Eye (tissue), 1 donor: Measurements from ENCODE around the gene WFDC1.

Experiments used
- DNase-seq: peaks from one replicate; pipeline ENCODE4 v3.0.0-alpha.2; 2015

WFDC1 gene

DNA sequence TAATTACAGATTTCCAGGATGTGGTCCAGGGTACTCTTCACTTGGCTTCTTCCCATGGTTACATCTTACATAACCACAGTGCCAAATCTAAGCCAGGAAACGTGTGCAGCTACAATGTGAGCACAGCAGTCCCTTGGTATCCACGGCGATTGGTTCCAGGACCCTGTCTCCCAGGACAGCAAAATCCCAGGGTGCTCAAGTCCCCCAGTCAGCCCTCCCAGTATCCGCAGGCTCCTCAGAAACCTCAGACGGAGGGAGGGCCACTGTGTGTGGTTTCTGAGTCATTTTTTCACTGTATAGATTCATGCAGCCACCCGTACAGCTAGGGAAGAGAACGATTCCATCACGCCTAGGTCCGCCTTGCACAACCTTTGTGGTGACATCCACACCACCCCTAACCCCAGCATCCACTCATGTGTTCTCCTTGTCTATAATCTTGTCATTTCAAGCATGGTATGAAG is 62.5 kb downstream of the WFDC1 start:
- no peak for DNase-seq

DNA sequence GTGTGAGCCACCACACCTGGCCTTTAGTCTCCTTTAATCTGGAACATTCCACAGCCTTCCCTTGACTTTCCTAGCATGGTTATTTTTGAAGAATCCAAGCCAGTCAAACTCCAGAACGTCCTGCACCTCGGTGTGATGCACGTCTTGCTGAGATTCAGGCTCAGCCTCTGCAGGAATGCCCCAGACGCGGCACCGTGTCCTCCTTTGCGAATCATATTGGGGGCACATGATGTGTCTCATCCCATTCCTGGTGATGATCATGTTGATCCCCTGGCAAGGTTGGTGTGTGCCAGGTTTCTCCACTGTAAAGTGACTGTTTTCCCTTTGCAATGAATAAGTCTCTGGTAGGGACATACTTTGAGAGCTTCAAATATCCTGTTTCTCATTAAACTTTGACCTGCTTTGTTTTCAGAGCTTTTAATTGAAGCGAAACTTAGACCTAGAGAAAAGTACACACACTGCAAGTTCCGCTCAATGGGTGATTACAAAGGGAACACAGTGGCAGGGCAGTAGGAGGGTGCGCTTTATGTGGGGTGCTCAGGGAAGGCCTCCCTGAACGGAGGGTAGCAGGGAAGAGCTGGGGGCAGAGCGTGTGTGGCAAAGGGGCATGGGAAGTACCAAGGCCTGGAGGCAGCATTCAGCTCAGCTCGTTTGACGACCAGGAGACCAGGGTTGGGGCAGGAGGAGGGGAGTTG is 64.1 kb downstream of the WFDC1 start:
- no peak for DNase-seq

DNA sequence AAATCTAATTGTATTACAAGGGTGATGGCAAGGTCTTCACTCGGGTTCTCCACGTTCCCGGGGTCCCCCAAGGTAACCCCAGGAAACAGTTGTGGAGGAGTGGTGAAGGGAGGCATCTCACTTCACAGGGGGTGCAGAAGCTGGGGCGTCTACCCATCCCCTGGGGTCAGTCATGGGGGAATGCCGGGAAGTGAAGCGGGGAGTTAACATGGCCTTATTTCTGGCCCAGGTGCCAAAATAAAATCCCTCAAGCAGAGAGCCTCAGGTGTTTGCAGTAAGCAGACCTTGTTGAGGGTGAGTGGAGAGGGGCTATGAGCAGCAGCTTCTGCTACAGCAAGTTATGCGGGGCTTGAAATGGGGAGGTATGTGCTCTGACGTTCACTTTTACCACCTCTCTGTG is 64.6 kb downstream of the WFDC1 start:
- DNase-seq, result no peak

DNA sequence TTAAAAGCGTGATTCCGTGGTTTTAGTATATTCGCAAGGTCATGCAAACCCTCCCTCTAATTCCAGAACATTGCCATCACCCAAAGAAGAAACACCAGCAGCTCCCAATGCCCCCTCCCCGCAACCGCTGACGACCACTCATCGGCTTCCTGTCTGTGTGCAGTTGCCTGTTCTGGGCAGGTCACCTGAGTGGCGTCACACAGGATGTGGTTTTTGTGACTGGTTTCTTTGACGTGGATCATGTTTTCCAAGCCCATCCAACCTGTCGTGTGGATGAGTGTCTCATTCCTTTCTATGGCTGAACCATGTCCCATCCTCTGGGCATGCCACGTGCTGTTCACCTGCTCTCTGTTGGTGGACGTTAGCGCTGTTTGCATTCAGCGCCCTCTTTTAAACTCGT is 65.5 kb downstream of the WFDC1 start:
- no peak for DNase-seq

DNA sequence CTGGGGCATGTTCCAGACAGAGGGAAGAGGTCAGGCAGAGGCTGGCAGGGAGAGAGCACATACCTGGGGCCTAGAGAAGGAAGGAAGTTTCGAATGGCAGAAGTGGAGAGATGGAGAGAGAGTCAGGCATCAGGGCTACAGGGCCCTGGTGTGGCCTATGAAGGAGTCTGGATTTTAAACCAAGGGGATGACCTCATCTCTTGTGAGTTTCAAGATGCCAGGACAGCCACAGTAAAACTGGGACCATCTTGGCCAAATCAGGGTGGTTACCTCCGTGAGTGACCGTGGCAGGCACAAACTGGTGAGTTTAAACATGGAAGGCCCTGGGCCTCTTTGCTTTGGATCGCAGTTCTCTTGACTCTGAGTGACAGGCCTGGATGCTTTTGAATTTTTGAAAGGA is 66.1 kb downstream of the WFDC1 start:
- no peak for DNase-seq

DNA sequence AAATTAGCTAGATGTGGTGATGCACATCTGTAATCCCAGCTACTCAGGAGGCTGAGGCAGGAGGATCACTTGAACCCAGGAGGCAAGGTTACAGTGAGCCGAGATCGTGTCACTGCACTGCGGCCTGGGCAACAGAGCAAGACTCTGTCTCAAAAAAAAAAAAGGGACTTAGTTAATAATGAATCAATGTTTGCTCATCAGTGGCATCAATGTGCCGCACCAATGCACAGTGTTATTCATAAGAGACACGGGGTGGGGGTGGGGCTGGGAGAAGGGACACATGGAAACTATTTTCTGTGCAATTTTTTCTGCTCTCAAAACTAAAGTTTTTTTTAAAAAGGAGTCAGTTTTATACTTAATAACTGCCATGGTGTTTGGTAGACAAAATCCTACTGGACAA is 66.9 kb downstream of the WFDC1 start:
- no peak for DNase-seq

DNA sequence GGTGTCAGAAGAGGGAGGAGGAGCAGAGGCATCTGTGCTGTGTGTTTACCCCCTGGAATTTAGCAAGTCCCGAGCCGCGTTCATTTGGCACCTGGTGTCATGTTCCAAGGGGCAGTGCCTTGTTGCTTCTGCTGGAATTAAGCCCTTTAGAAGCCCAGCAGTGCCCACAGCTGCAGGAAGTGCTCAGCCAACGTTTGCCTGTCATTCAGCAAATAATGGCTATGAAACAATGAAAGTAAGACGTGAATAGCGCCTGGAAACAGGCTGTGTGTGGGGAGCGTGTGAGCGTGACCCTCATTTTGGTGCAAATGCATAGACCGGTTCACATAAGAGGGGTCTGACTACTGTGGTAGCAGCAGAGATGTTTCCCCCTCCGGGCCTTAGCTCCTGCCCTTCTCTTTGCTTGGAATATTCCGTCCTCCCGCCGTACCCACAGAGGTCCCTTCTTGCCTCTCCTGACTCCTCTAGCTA is 67.8 kb downstream of the WFDC1 start:
- no peak for DNase-seq

DNA sequence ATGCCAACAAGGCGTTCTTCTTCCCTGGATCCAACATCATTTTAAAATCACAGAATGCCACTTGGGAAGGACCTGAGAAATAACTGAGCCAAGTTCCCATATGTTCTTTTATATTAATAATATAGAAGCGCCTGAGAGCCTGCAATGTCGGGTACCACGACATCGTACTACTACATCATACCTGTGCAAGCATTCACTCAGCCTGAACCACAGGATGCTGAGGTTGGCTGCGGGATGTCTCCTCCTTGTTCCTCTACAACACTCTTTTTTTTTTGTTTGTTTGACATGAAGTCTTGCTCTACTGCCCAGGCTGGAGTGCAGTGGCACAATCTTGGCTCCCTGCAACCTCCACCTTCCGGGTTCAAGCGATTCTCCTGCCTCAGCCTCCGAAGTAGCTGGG is 71.5 kb downstream of the WFDC1 start:
- DNase-seq, result no peak

DNA sequence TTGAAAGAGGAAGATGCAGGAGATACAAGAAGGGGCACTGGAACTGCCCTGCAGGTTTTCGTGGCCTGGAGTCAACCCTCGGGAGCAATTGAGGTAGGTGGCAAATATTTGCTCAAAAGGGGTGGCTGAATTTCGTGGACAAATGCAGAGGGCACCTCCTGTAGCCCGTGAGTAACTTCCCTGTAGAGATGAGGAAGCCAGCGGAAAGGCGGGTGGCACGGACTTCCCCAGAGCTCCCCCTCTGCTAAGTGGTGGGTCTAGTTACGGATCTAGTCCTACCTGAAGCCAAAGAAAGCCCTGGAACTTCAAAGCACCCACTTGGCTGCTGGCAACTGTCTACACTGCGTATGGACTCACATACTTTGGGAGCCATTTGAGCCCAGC is 72.6 kb downstream of the WFDC1 start:
- no peak for DNase-seq

DNA sequence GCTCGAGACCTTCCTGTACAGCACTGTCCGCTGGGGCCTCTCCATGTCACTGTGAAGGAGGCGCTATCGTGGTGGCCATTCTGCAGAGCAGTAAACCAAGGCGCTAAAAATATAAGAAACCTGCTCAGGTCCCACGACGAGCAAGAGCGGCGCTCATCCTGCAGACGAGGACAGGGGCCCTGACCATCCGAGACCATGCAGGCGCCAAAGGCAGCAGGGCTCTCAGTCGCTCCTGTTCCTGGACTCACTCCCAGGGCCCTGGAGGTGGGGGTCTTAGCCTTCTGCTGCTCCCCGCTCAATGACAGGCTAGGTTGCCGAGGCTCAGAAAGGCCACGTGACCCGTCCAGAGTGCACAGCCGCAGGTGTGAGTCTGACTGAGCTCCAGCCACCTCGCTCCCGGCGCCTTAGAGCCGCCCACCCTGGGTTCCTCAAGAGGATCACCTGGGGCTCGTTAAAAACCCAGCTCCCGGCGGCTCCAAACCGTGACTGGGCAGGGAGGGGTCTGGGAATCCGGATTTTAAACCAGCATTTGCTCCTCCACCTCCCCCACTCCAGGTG is 73.2 kb downstream of the WFDC1 start:
- no peak for DNase-seq

DNA sequence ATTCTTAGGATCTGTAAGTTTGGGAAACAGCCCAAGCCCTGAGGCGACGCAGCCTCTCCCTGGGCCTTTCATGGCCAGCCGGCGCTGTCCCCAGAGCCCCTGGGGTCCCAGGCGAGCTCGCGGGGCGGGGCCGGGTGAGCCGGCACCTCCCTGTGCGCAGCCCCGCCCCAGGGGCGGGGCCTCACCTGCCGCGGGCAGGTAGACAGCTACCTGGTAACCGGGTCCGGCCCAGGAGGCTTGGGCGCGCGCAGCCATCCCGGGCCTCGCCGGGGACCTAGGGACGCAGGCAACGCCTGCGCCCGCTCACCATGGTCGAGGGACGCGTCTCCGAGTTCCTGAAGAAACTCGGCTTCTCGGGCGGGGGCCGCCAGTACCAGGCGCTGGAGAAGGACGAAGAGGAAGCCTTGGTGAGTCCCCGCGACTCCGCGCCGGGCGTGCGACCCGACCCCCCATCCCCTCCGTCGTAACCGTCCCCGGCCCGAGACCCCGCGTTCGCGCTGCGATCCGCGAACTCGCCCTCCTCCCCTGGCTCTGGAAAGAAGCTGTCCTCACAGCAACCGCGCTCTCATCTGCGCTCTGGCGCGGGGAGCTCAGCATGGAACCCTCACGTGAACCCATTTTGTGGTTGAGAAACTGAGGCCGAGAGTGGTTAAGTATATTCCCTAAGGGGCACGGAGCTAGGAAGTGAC is 73.8 kb downstream of the WFDC1 start, which contains the start of gene ATP2C2:
Gene ATP2C2, plus strand, starts transcription at position 231 of the 689 bp plus-strand sequence. Its CDS starts 78 bp downstream, at position 309.
- peak; percentile 35 for DNase-seq

DNA sequence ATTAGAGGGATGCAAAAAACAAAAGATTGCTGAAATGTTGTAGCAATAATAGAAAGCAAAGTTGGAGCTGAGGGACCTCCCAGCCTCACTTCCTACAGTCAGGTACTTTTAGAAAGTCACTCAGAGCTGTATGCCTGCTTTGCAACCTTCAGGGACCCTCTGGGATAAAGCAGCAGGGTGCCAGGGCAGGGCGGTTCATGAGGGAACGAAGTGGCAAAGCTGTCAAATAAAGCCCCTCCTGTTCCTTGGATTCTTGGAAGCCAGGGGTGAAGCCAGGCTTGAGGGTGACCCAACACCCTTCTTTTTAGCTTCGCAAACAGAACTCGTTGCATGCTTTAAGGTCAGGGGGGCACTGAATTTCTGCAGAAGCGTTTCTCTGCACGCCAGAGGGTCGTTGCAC is 74.4 kb downstream of the WFDC1 start:
- no peak for DNase-seq

DNA sequence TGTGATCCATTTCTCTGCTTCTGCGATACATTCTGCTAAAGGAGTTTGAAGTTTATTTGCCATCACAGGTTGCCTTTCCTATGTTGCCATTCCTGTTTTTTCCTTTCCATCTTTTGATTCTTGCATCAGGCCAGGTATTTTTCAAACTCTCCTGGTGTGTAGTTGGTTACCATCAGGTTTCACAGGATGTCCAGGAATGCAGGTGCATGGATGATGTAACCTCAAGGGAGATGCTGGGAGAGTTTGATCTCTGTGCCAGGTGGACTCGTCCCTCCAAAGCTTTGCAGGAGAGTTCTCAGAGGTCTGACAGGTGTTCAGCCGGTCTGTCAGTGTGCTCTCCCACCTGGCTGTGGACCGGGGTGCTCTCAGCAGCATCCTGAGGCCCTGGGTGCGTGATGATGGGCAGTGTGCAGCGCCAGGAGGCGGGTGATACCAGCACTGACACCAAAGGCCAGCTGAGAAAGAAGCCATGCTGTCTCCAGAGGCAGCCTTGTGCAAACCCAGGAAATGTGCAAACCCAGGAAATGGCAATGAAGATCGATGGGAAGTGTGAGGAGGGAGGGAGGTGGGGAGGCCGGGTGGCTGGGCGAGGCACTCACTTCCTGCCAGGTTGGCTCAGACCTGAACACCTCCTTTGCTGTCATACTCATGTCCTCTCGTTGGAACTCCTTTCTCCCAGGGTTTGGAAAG is 75.4 kb downstream of the WFDC1 start:
- no peak for DNase-seq

DNA sequence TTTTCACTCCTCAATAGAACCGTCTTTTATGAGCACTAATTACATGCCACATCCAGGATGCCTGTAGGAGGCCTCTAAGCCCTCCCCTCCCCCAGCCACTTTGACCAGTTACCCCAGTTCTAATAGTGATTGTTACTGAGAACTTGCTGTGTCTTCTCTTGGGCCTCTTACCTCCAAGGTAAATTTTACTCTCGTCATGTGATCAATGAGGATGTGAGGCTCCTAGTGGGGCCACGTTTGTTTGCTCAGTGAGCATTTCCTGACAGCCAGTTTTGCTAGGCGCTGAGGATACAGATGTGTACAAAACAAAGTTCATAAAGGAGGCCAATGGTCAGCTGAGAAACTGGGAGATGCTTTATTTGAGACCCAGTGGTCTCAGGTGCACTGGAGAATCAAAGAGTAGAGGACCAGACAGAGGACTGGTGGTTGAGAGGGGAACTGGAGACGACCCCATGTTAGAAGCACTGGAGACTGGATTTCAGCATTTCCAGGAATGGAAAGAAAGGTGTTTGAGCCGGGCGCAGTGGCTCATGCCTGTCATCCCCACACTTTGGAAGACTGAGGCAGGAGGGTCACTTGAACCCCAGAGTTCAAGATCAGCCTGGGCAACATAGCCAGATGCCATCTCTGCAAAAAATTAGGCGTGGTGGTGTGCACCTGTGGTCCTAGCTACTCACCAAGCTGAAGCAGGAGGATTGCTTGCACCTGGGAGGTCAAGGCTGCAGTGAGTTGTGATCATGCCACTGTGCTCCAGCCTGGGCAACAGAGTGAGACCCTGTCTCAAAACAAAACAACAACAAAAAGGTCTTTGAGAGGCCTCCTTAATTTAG is 76.3 kb downstream of the WFDC1 start:
- DNase-seq, result no peak

DNA sequence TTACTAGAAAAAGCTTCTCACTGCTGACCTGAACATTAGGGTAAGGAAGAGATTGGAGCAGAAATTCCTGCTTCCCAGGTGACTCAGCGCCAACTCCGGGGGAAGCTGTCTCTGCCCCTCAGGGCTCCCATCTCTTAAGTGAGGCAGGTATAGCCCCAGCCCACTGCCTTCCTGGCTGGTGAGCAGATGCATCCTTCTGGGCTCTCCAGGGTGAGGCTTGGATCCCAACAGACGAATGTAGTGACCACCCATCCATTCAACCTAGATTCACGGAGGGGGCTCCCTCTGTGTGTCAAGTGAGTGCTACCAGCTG is 76.8 kb downstream of the WFDC1 start:
- no peak for DNase-seq

DNA sequence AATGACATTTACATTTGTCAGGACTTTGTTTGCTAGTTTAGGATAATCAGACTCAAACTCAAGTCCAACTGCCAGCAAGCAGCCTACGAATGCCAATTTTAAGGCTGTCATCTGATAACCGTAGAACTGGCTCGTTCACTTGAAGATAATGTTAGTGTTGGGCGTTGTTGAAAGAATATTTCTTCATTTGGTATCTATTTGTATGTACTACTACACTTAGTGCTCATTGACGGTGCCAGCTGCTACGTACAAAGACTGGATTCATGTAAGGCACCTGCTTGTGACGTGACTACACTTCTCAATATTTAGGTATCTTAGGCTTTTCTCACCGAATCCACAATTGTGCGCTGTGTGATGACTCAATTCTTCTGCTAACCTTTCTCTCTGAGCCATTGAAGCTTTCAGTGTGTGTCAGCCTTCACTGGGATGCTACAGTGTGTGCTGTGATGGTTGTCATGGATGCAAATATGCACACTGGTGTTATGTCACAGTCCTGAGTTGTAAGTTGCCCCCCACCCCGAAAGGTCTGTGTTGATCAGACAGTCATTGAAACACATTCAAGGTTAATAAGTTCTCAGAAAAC is 79.3 kb downstream of the WFDC1 start:
- no peak for DNase-seq

DNA sequence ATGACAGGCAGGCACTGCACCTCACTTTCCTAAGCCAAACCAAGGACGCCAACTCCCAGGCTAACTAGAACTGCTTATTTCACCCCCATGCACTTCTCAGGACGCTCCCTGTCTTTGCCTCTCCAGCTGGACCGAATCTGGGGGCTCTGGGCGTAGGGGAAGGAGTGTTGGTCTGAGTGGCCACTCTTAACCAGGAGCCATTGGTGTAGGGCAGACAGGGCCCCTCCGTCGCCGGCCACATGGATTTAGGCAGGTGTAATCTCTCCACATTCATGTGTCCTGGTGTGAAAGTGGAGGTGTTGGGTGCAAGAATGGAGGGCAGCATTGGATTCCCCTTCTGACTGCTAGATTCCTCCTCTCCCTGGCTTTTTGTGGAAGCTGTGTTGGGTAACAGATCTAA is 83.4 kb downstream of the WFDC1 start:
- DNase-seq, result no peak

DNA sequence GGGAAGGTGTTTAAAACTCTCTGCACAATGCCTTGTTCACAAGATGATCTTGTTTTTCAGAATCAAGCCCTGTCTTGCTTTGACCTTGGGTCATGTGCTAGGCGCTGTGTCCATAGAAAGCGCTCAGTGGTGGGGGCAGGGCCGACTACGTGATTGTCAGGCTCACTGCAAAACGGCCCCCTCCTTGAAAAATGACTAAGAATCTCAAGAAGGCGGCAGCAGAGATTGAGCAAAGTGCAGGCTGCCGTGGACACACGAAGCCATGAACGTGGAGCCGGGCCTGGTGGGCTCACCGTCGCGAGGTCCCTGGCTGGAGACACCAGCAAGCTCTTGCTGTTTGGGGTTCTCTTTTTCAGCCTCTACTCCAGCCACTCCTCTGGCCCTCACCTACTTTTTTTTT is 83.9 kb downstream of the WFDC1 start:
- DNase-seq, result no peak

DNA sequence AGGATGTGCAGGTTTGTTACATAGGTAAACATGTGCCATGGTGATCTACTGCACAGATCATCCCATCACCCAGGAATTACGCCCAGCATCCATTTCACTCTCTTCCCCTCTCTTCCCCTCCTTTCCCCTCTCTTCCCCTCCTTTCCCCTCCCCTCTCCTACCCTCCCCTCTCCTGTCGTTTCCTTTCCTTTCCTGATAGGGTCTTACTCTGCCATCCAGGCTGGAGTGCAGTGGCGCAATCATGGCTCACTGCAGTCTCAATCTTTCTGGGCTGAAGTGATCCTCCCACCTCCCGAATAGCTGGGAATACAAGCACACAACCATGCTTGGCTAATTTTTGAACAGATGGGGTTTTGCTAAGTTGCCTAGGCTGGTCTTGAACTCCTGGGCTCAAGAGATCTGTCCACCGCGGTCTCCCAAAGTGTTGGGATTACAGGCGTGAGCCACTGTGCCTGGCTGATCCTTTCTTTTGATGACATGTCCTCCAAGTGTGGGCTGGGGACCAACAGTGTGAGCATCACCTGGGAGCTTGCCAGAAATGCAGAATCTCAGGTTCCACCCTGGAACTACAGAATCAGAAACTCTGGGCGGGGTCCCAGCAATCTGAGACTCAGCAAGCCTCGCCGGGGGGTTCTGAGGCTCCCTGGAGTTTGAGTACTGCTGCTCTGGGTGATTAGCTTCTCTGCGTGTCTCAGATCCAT is 84.5 kb downstream of the WFDC1 start:
- DNase-seq, result no peak
